Effector memory CD8-positive, alpha-beta T cell (primary cell): ENCODE measurements around the gene MYOM1.
A peak's percentile ranks its signal among the peaks of the same experiment; 100 is the strongest.

Experiments
- ATAC-seq: fragments of 150-1000 bp; cut with Tn5 transposase; replicated peaks from 2 replicates; pipeline ENCODE4 v1.10.0; 2021; ENCODE audit warnings: mild to moderate bottlenecking, moderate library complexity
- DNase-seq, 3 experiments: peaks; one replicate each; pipeline ENCODE4 v3.0.0; 2021
- H3K27ac Mint-ChIP-seq, 2 donors: one replicate each; pipeline ENCODE4 v1.8.0; 2022; ENCODE audit warnings: mild to moderate bottlenecking in 2 of 2, mixed read lengths in 2 of 2, moderate library complexity in 2 of 2
- H3K27me3 Mint-ChIP-seq, 2 donors: one replicate each; pipeline ENCODE4 v1.8.0; 2022; ENCODE audit warnings: mixed read lengths in 2 of 2
- H3K36me3 Mint-ChIP-seq: one replicate; pipeline ENCODE4 v1.8.0; 2022; ENCODE audit warnings: mild to moderate bottlenecking, moderate library complexity, mixed read lengths; ENCODE audit not compliant: insufficient read depth
- H3K4me1 Mint-ChIP-seq, 2 donors: one replicate each; pipeline ENCODE4 v1.8.0; 2022; ENCODE audit warnings: low read depth in 2 of 2, mixed read lengths in 2 of 2
- H3K4me3 Mint-ChIP-seq, 2 donors: one replicate each; pipeline ENCODE4 v1.8.0; 2022; ENCODE audit warnings: mild to moderate bottlenecking in 2 of 2, mixed read lengths in 2 of 2, moderate library complexity in 2 of 2
- H3K9me3 Mint-ChIP-seq, 2 donors: one replicate each; pipeline ENCODE4 v1.8.0; 2022; ENCODE audit warnings: mixed read lengths in 2 of 2

The MYOM1 gene

GRCh38 chr18:3156325-3156640 lies 63.5 kb downstream of the MYOM1 start:
- H3K36me3 Mint-ChIP-seq, result no peaks in the 10 kb centered on the region
- H3K9me3 Mint-ChIP-seq, result no peaks in the 10 kb centered on the region
- DNase-seq (no peak), ATAC-seq (no peak)
- H3K4me3 Mint-ChIP-seq, result no peak overlapping the region
- no peak overlapping the region for H3K27ac Mint-ChIP-seq
- H3K4me1 Mint-ChIP-seq, result peaks cover 0 to 12% of the 10 kb centered on the region in 2 donors
- no peaks in the 10 kb centered on the region for H3K27me3 Mint-ChIP-seq

- ATAC-seq, result no peak
- no peak for DNase-seq
- Mint-ChIP-seq H3K27ac (no peak overlapping the region), H3K9me3 (no peaks in the 10 kb centered on the region), H3K27me3 (no peaks in the 10 kb centered on the region), H3K4me3 (no peak overlapping the region), H3K4me1 (peaks cover 0 to 15% of the 10 kb centered on the region in 2 donors), H3K36me3 (no peaks in the 10 kb centered on the region)
These were observed 65.6 kb downstream of the MYOM1 start for GRCh38 chr18:3154214-3154613.

- Mint-ChIP-seq H3K4me1 (peaks cover 0 to 15% of the 10 kb centered on the region in 2 donors), H3K27ac (peak overlapping the region in 1 of 2 donors; percentile 60), H3K9me3 (no peaks in the 10 kb centered on the region), H3K27me3 (no peaks in the 10 kb centered on the region), H3K4me3 (no peak overlapping the region), H3K36me3 (no peaks in the 10 kb centered on the region)
- peak; percentile 79 for ATAC-seq
- DNase-seq, result no peak
These were observed 66.6 kb downstream of the MYOM1 start for GRCh38 chr18:3153107-3153704.

GRCh38 chr18:3152294-3152693 lies 67.5 kb downstream of the MYOM1 start:
- Mint-ChIP-seq H3K36me3 (no peaks in the 10 kb centered on the region), H3K4me1 (peaks cover 0 to 15% of the 10 kb centered on the region in 2 donors), H3K27me3 (no peaks in the 10 kb centered on the region), H3K27ac (no peak overlapping the region), H3K4me3 (no peak overlapping the region), H3K9me3 (no peaks in the 10 kb centered on the region)
- ATAC-seq (no peak), DNase-seq (no peak)

- Mint-ChIP-seq H3K4me3 (no peak overlapping the region), H3K4me1 (peaks cover 0 to 15% of the 10 kb centered on the region in 2 donors), H3K36me3 (no peaks in the 10 kb centered on the region), H3K9me3 (no peaks in the 10 kb centered on the region), H3K27me3 (no peaks in the 10 kb centered on the region), H3K27ac (no peak overlapping the region)
- DNase-seq (no peak), ATAC-seq (no peak)
These were observed 68.1 kb downstream of the MYOM1 start for GRCh38 chr18:3151399-3152264.

- H3K27me3 Mint-ChIP-seq, result no peaks in the 10 kb centered on the region
- DNase-seq (no peak), ATAC-seq (no peak)
- peaks cover 0 to 15% of the 10 kb centered on the region in 2 donors for H3K4me1 Mint-ChIP-seq
- no peaks in the 10 kb centered on the region for H3K9me3 Mint-ChIP-seq
- H3K27ac Mint-ChIP-seq, result no peak overlapping the region
- no peaks in the 10 kb centered on the region for H3K36me3 Mint-ChIP-seq
- no peak overlapping the region for H3K4me3 Mint-ChIP-seq
These were observed 69.1 kb downstream of the MYOM1 start for GRCh38 chr18:3150688-3151087.

- DNase-seq, result no peak
These were observed 69.5 kb downstream of the MYOM1 start for GRCh38 chr18:3150274-3150673.

GRCh38 chr18:3148930-3149535 lies 70.7 kb downstream of the MYOM1 start:
- no peaks in the 10 kb centered on the region for H3K36me3 Mint-ChIP-seq
- peaks cover 0 to 15% of the 10 kb centered on the region in 2 donors for H3K4me1 Mint-ChIP-seq
- H3K27me3 Mint-ChIP-seq, result no peaks in the 10 kb centered on the region
- ATAC-seq (no peak), DNase-seq (no peak)
- no peaks in the 10 kb centered on the region for H3K9me3 Mint-ChIP-seq
- H3K4me3 Mint-ChIP-seq, result no peak overlapping the region
- no peak overlapping the region for H3K27ac Mint-ChIP-seq

More at GRCh38 chr18:3150274-3150673, 69.5 kb downstream of the MYOM1 start:
- Mint-ChIP-seq H3K27ac (no peak overlapping the region), H3K4me1 (peaks cover 0 to 15% of the 10 kb centered on the region in 2 donors), H3K36me3 (no peaks in the 10 kb centered on the region), H3K27me3 (no peaks in the 10 kb centered on the region), H3K4me3 (no peak overlapping the region), H3K9me3 (no peaks in the 10 kb centered on the region)
- no peak for ATAC-seq

GRCh38 chr18:3147935-3148554 lies 71.7 kb downstream of the MYOM1 start:
- no peak for ATAC-seq
- Mint-ChIP-seq H3K4me1 (peaks cover 0 to 12% of the 10 kb centered on the region in 2 donors), H3K4me3 (no peak overlapping the region), H3K9me3 (peaks cover 0 to under 1% of the 10 kb centered on the region in 2 donors), H3K36me3 (no peaks in the 10 kb centered on the region), H3K27me3 (no peaks in the 10 kb centered on the region), H3K27ac (no peak overlapping the region)
- DNase-seq, result no peak

GRCh38 chr18:3140986-3141639 lies 78.7 kb downstream of the MYOM1 start:
- ATAC-seq (no peak), DNase-seq (no peak)
- H3K9me3 Mint-ChIP-seq, result peaks cover 0 to 7% of the 10 kb centered on the region in 2 donors
- no peak overlapping the region for H3K4me3 Mint-ChIP-seq
- H3K4me1 Mint-ChIP-seq, result no peaks in the 10 kb centered on the region
- no peak overlapping the region for H3K27ac Mint-ChIP-seq
- H3K27me3 Mint-ChIP-seq, result no peaks in the 10 kb centered on the region
- no peaks in the 10 kb centered on the region for H3K36me3 Mint-ChIP-seq

- Mint-ChIP-seq H3K27me3 (no peaks in the 10 kb centered on the region), H3K27ac (no peak overlapping the region), H3K9me3 (peaks cover 0 to 7% of the 10 kb centered on the region in 2 donors), H3K4me1 (no peaks in the 10 kb centered on the region), H3K36me3 (no peaks in the 10 kb centered on the region), H3K4me3 (no peak overlapping the region)
- DNase-seq (no peak), ATAC-seq (no peak)
These were observed 79.4 kb downstream of the MYOM1 start for GRCh38 chr18:3140342-3140741.

GRCh38 chr18:3139406-3139805 lies 80.4 kb downstream of the MYOM1 start:
- Mint-ChIP-seq H3K9me3 (peaks cover 0 to 7% of the 10 kb centered on the region in 2 donors), H3K36me3 (no peaks in the 10 kb centered on the region), H3K4me1 (no peaks in the 10 kb centered on the region), H3K27ac (no peak overlapping the region), H3K27me3 (no peaks in the 10 kb centered on the region), H3K4me3 (no peak overlapping the region)
- DNase-seq (no peak), ATAC-seq (no peak)

- no peaks in the 10 kb centered on the region for H3K4me1 Mint-ChIP-seq
- no peaks in the 10 kb centered on the region for H3K27me3 Mint-ChIP-seq
- H3K9me3 Mint-ChIP-seq, result peaks cover 0 to 7% of the 10 kb centered on the region in 2 donors
- H3K36me3 Mint-ChIP-seq, result no peaks in the 10 kb centered on the region
- H3K27ac Mint-ChIP-seq, result no peak overlapping the region
- H3K4me3 Mint-ChIP-seq, result no peak overlapping the region
- ATAC-seq (no peak), DNase-seq (no peak)
These were observed 81.3 kb downstream of the MYOM1 start for GRCh38 chr18:3138274-3138975.
